Measurements from ENCODE around the gene CARMIL1.
"Not testable (repeated sequence)": the region's sequence is repeated elsewhere in the genome, so short reads cannot be mapped to it uniquely, and the experiment has no call there.

CARMIL1 gene

DNA sequence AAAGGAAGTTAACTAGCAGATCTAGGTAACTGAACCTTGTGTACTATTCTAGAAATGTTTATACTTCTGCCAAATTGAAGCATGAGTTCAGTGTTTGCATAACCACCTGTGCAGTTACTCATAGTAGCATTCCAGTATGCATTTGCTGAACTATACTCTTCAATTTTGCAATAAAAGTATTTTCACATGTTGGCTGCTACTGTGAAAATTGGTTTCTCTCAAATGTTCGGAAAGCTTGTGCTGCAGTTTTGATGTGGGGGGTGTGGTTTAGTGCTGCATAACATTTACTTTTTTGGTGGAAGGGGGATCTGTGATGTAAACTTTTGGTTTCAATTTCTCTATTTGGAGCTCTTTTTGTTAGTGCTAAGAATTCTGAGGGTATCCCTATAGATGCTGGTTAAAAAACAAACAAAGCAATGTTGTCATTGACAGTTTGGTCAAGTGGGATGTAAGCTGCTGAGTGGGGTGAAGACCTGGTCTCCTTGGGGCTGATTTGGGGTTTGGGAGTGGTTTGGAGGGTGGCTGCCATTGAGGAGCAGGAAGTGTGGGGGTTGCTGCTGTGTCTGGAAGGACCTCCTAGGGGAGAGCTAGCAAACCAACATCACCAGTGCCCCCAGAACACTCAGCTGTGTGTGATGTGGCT lies 87.8 kb downstream of the CARMIL1 start:
- DNase-seq (ENCODE audit: low read depth in 3 of 3, low spot score in 1 of 3) = no peak

DNA sequence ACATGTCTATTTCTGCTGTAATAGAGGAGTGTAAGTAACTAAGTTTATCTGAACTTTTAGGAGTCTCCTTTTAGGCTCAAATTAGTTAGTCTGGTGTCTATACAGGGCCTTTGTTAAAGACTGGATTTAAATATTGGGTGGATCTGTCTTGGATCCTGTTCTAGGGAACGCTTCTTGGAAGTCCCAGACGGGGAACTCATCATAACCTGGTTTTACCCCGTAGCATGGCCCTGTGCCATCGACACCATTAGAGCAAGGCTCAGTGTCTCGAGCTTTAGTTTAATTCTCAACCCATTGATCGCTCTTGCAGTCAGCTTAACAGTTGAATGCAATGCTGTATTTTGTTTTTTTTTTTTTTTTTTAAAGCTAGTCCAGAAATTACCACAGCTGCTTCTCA lies 89.9 kb downstream of the CARMIL1 start:
- DNase-seq (ENCODE audit: low read depth in 3 of 3, low spot score in 1 of 3) = no peak

- DNase-seq (ENCODE audit: low read depth in 3 of 3, low spot score in 1 of 3) = no peak
Observed at GRCh38 chr6:25369433-25370177, 90.4 kb downstream of the CARMIL1 start.

DNA sequence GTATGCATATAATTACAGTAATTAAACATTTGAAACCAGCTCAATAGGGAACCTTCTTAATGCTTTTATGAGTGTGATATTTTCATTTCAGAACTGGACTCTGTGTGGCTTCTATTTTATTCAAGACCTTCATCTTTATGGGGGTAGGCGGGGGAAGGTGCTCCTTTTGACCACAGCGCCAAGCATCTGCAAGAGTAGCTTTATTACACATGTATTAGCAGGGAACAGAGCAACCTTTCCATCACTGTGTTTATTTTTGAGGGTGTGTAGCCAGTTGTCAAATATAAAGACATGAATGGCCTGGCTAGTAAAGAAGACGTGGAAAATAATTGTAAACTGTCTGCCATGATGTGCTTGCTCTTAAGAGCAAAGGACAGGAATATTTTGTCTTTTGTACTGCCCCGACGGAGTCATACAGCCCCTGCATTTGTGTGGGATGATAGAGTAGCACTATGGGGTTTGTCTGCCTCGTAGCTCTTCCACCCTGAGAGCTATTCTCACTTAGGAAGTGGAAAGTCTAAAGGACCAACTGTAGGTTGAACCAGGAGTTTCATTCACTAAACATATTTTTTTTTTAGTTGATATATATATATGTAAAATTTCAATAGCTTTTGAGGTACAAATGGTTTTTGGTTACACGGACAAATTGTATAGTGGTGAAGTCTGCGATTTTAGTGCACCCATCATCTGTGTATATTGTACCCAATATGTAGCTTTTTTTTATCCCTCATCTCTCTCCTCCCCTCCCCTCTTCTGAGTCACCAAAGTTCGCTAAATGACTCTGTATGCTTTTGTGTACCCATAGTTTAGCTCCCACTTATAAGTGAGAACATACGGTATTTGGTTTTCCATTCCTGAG lies 91.2 kb downstream of the CARMIL1 start:
- DNase-seq (ENCODE audit: low read depth in 3 of 3, low spot score in 1 of 3) = no peak

DNA sequence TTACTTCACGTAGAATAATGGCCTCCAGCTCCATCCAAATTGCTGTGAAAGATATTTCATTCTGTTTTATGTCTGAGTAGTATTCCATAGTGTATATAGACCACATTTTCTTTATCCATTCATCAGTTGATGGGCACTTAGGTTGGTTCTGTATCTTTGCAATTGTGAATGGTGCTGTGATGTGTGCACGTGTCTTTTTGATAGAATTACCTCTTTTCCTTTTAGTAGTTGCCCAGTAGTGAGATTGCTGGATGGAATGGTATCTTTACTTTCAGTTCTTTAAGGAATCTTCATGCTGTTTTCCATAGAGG lies 91.8 kb downstream of the CARMIL1 start:
- DNase-seq (ENCODE audit: low read depth in 3 of 3, low spot score in 1 of 3) = no peak

DNA sequence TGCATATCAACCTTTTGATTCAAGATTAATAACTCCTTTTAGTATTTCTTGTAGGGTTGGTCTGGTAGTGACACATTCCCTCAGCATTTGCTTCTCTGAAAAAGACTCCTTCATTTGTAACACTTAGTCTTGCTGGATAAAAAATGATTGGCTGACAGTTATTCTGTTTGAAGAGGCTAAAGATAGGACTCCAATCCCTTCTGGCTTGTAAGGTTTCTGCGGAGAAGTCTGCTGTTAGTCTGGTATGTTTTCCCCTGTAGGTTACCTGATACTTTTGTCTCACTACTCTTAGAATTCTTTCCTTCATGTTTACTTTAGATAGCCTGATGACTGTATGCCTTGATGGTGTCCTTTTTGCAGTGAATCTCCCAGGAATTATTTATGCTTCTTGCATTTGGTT lies 96.0 kb downstream of the CARMIL1 start:
- DNase-seq (ENCODE audit: low read depth in 3 of 3, low spot score in 1 of 3) = no peak

- DNase-seq (ENCODE audit: low read depth in 3 of 3, low spot score in 1 of 3) = no peak
Observed at GRCh38 chr6:25377664-25378063, 98.5 kb downstream of the CARMIL1 start.

DNA sequence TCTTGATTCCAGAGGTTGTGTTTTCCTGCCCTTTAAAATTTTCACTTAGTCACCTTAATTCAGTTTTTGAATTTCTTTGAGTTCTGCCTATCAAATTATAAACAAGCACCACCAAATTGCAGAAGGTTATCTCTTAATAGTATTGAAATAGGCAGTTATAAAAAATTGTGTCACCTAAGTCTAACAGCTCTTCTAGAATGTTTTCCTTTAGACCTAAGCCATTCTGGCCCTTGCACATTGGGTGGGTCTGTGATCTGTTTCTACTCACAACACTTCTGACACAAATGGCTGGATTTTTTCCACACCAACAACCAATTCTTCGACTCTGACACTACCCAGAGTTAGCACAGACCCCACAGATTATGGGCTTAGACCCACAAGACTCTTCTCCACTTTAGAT lies 101.9 kb downstream of the CARMIL1 start:
- DNase-seq (ENCODE audit: low read depth in 3 of 3, low spot score in 1 of 3) = no peak

GRCh38 chr6:25382476-25382875 lies 103.3 kb downstream of the CARMIL1 start:
- not testable (repeated sequence) for DNase-seq (ENCODE audit: low read depth in 3 of 3, low spot score in 1 of 3)

DNA sequence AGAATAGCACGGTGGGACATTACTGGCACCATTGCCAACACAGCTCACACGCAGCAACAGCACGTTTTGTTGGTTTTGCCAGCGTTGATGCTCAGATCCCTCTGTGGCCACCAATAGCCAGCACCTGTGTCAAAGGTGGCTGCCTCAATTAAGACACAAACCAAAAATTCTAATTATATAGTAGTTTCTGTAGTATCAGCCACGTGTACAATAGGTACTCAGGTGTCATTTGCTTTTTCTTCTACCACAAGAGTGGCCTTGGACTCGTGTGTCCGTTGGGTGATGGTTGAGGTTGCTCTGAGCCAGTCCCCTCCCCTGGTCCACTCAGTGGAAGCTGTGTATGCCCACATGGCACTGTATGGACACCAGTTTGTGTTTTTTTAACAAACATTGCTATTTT lies 105.1 kb downstream of the CARMIL1 start:
- DNase-seq (ENCODE audit: low read depth in 3 of 3, low spot score in 1 of 3) = no peak

DNA sequence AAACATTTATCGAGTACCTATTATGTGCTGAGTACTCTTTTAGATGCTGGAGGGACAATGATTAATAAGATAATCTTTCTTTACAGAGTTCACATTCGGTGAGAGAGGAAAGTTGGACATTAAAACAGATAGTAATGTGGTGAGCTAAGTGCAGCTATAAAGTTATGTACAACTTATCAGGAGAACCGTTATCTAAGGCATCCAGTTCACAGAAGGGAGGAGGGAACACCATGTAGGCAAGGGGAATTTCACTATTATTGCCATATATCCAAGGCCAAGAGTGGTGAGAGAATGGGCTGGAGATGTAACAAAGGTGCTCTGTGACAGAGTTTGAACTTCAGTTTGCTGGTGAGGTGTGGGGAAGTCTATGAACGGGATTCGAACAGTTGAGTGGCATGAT lies 105.8 kb downstream of the CARMIL1 start:
- no peak for DNase-seq (ENCODE audit: low read depth in 3 of 3, low spot score in 1 of 3)

GRCh38 chr6:25387483-25387882 lies 108.3 kb downstream of the CARMIL1 start:
- DNase-seq (ENCODE audit: low read depth in 3 of 3, low spot score in 1 of 3) = no peak

GRCh38 chr6:25387911-25388310 lies 108.7 kb downstream of the CARMIL1 start:
- no peak for DNase-seq (ENCODE audit: low read depth in 3 of 3, low spot score in 1 of 3)

- DNase-seq (ENCODE audit: low read depth in 3 of 3, low spot score in 1 of 3) = no peak
Observed at GRCh38 chr6:25388776-25389175, 109.6 kb downstream of the CARMIL1 start.

GRCh38 chr6:25389471-25389870 lies 110.3 kb downstream of the CARMIL1 start:
- DNase-seq (ENCODE audit: low read depth in 3 of 3, low spot score in 1 of 3) = no peak

DNA sequence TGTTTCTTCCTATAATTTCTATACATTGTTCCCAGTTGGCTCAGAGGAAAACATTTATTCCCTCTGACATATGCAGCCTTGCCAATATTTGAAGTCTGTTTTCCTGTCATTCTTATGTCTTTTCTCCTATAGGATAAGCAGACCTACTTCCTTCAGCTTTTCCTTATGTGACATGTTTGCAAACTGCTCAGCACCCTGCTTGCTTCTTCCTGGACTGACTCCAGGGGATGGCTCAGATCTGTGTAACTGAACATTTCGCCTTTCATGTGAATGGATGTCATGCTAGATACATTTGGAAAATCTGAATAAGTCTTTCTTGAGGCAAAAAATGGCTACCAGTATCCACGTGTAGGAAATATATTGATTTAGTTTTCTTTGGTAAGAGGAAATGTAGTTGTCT lies 113.2 kb downstream of the CARMIL1 start:
- no peak for DNase-seq (ENCODE audit: low read depth in 3 of 3, low spot score in 1 of 3)

DNA sequence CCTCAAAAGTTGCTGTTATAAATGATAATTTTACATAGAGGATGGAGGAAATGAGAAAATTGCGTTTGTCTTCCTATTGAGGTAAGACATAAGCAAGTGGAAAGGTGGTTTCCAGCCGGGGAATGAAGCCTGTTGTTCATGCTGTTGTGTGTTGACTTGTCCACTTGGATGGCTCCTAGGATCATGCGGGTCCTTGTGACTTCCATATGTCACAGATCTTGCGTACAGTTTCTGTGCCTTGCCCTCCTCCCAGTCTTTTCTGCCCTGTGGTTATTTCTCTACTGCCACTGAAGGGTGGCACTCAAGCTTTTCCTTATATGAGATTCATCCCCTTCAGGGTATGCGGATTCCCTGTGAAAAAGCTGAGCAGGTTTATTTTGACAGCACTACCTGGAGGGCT lies 116.6 kb downstream of the CARMIL1 start:
- no peak for DNase-seq (ENCODE audit: low read depth in 3 of 3, low spot score in 1 of 3)

DNA sequence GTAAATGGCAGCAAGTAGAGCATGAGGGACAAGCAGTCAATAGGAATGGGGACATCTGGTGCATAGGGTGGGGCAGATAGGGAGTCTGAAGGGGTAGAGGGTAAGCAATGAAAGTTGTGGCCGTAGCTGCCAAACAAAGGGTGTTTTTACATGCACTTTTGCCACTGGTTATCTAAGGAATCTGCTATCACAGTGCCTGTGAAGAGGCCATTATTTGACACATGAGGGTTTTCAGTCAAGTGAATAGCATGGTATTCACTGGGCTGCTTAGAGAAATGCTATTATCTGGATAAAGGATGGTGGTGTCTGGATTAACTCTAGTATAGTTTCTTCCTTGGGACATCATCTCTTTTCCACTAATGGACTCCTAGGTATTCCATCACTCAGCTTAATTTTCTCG lies 118.2 kb downstream of the CARMIL1 start:
- DNase-seq (ENCODE audit: low read depth in 3 of 3, low spot score in 1 of 3) = no peak

DNA sequence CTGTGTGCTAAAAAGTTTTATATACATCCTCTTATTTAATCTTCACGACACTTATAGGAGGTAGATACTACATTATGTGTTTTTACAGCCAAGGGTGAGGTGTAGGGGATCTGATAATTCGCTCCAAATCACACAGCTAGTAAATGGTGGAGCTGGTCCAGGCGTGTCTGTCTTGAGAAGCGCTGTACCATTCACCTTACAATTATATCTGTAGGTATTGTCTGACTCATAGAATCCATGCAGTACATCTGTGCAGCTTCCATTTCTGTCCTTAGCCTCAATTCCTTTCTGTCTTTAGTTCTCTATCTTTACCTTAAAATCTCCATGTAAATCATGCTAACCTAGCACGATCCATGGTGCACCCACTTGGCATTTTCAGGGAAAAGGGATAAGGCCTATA lies 120.7 kb downstream of the CARMIL1 start:
- no peak for DNase-seq (ENCODE audit: low read depth in 3 of 3, low spot score in 1 of 3)

DNA sequence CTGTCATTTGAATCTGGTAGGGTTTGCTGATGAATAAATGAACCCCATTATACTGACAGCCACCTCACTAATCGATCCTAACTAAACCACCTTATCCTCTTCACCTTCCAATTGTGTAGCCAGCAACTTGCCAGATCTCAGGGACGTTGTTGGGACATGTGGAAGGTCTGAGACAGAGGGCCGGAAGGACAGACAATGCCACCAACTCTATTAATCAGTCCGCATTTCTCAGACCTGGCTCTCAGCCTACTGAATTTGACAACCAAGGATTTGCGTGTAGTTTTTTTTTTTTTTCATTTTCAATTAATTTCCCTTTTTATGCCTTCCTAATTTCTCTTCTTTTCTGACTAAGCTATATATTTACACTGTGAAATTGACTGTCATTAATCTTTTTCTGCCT lies 122.5 kb downstream of the CARMIL1 start:
- no peak for DNase-seq (ENCODE audit: low read depth in 3 of 3, low spot score in 1 of 3)

- no peak for DNase-seq (ENCODE audit: low read depth in 3 of 3, low spot score in 1 of 3)
Observed at GRCh38 chr6:25402125-25402524, 123.0 kb downstream of the CARMIL1 start.

- no peak for DNase-seq (ENCODE audit: low read depth in 3 of 3, low spot score in 1 of 3)
Observed at GRCh38 chr6:25403150-25403549, 124.0 kb downstream of the CARMIL1 start.
